Measurements from ENCODE around the gene HNRNPDL.
"Not testable (repeated sequence)": the region's sequence is repeated elsewhere in the genome, so short reads cannot be mapped to it uniquely, and the experiment has no call there.

The HNRNPDL gene

DNA sequence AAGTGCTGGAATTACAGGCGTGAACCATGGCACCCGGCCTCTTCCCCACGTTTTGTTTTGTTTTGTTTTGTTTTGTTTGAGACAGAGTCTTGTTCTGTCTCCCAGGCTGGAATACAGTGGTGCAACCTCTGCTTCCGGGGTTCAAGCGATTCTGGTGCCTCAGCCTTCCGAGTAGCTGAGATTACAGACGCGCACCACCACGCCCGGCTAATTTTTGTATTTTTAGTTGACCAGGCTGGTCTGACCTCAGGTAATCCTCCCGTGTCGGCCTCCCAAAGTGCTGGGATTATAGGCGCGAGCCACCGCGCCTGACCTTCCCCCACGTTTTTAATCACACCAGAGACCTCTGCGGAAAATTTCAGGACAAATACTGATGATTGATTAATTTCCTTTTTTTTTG lies 2.3 kb upstream of the HNRNPDL start:
- no peak for DNase-seq (ENCODE audit: low spot score)

DNA sequence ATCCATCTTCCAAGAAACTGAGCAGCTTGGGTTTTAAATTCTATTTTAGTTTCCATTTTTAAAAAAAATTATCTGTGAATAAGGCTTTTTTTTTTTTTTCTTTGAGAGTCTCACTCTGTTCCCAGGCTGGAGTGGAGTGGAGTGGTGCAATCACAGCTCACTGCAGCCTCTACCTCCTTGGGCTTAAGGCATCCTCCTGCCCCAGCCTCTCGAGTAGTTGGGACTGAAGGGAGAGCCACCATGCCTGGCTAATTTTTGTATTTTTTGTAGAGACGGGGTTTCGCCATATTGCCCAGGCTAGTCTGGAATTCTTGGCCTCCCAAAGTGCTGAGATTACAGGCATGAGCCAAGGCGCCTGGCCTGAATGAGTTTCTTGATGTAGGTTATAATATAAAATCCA lies 1.6 kb upstream of the HNRNPDL start:
- DNase-seq (ENCODE audit: low spot score): no peak

DNA sequence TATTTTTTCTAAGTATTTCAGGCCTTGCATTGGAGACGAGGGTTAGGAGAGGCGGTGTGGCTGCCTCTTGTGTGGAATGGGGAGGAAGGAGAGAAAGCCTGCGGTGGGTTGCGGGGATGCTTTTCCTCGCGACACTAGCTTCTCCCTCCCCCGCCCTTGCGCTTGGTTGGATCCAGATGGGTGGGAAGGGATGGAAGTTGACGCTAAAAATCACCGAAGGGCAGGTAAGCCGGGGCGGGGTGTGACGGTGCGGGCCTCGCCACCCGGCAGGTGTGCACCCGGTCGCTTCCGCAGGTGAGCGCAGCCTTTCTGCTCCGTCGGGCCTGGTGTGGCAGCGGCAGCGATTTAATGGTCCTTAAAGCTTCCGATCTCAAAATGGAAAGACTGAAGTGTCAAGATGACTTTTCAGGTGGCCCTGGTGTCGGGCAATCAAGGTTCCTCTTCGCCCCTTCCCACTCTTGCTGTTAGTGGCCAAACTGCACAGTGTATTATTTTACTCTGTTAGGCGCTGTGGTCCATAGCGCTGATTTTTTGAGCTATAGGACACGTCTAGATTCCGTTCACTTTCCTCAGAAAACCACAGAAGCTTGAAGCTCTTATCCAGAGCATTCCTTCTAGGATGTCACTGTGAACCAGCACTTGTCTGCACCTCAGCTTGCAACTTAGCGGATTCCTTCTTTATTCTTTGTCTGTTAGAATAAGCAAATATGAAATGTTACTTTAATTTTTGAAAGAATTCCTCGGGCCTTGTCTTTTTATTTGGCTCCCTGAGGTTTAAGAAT lies 893 bp upstream of the HNRNPDL start:
- DNase-seq (ENCODE audit: low spot score): peak; percentile 48

DNA sequence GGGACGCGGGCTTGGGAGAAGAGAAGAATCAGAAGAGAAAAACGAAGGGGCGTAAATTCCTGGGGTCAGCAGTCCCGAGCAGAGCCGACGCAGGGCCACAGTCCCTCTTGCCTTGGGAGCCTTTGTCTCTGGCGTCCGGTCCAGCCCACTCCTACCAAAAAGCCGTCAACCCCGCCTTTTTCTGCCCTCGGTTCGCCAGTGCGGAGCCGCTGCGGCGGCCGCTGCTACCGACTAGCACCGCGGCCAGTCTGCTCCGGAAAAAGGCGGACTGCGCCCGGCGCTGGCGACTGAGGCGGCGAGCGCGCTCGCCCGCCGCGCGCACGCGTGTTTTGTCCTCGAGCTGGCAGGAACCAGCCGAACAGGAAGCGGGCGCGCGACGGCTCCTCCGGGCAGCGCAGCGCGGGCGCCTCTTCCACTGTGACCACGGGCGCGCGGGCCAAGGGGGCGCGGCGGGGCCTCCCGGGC lies 502 bp downstream of the HNRNPDL start:
- DNase-seq (ENCODE audit: low spot score): no peak

DNA sequence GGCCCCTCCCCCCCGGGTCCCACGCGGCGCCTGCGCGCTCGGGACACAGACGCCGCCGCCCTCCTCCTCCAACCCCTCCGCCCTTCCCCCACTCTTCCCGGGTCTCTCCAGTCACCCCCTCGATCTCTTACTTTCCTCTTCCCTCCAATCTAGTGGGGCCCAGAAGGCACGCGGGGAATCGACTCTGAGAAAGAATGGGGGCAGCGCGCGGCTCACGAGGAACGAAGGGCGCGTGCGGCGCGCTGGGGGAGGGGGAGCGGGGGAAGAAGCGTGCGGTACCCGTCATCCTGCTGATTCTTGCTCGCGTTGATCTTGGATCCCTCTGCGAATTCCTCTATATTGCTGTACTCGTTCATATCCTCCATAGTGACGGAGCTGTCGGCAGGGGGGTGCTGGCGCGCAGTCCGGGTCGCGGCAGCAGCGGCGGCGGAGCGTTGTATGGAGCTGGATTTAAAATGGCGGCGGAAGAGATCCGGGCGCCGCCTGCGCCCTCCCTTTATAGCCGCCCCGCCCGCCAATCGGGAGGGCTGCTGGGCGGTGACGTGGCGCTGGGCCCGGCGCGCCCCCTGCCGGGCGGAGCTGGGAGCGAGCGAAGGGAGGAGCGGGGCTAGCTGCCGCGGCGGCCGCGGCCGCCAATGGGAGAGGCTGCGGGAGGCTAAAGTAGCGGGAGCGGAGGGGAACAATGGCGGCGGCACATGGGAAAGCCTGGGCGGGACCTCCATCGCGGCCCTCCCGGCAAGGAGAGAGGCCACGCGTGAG lies 1.1 kb downstream of the HNRNPDL start:
- peak; percentile 97 for DNase-seq (ENCODE audit: low spot score)

DNA sequence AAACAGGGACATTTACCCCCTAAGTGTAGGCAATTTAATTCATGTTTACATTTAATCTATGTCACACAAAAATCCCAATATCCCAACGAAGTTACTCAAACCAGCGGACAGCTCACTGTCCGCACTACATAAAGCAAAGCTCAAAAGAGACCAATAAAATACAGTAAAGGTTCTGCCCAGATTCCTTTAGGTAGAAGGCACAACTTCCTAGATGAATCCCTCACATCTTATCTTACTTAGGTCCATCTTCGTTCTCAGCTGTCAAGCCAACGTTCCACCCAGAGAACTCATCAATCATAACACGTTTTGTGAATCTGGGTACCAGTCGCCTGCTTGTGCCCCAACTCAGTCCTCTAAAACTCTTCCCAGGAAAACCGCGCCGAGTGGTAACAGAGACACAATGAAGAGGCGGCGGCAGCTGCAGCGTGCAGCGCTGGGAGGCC lies 1.7 kb downstream of the HNRNPDL start:
- no peak for DNase-seq (ENCODE audit: low spot score)

DNA sequence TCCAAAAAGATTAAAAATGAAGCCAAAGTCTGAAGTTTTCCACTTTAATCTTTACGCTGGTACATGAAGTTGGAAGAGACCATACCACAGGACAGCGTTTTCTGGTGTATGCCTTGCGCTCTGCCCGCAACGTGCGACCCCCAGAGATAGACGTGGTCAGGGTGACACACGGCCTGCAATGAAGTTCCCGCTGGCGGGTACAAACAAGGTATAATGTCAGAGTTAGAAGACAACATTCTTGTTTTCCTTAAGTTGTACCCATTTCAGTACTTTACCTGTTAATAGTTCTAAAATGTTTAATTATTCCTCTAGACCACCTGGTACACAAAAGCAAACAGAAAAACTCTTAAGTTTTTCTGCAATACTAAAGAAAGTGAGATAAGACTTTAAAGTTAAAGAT lies 4.8 kb downstream of the HNRNPDL start:
- no peak for DNase-seq (ENCODE audit: low spot score)

DNA sequence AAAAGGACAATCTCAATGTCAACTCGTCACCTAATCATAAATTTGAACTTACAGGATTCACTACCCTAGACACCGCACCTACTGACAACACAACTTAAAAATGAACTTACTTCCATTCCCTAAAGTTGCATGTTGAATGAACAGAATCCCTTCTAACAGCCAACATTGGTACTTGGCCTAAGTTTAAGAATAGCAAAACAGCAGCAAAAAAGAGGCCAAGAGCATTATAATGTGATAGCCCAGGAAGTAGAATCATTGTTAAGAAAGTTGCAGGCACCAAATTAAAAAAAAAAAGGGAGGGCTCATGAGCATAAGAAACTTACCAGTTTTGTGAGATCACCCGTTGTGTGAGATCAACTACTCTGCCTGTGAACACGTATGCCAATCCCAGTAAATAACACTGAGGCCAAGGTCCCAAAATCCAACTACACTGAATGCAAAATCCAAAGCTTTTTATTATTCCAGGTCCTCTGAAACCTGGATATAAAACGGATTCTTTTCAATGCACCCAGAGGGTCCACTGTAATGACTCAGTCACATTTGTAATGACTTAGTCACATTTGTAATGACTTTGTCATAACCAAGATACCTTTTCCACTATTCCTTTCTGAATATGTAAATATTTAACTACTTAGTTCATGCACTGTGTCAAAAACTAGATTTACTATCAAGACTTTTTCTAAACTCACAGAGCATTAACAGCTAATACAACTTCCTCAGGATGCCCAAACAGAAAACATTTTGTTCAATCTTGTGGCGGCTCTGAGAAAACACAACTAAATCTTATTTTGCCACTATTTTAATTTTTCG lies 6.8 kb downstream of the HNRNPDL start:
- no peak for DNase-seq (ENCODE audit: low spot score)

DNA sequence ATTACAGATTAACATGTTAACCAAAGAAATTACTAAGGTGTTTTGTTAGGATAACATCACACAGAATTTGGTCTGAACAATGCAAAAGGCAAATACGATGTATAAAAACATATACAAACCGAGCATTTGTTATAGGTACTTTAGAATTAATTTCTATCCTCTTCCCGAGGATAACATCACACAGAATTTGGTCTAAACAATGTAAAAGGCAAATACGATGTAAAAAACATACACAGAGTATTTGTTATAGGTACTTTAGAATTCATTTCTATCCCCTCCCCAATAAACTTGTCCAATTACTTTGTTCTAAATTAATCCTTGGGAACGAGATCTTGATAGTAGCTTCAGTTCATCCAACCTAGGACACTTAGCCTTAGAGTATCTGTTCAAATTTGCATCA lies 7.6 kb downstream of the HNRNPDL start:
- DNase-seq (ENCODE audit: low spot score): no peak

DNA sequence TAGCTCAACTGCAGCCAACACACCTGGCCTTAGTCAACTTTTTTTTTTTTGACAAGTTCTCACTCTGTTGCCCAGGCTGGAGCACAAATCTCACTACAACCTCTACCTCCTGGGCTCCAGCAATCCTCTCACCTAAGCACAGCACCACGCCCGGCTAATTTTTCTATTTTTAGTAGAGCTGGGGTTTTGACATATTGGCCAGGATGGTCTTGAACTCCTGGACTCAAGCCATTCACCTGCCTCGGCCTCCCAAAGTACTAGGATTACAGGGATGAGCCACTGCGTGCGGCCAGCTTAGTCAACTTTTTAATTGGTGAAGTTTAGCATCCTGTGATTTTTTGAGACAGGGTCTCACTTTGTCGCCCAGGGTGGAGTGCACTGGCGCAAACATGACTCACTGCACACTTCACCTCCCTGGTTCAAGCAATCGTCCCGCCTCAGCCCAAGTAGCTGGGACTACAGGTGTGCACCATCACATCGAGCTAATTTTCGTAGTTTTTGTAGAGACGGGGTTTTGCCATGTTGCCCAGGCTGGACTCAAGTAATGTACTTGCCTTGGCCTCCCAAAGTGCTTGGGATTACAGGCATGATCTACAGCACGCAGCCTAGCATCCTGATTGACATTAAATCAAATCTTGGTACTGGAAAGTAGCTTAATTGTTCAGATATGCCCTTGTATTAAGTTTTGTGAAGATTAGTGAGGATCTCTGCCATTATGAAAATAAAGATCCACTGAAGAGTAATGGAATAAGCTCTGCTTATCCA lies 8.3 kb downstream of the HNRNPDL start:
- no peak for DNase-seq (ENCODE audit: low spot score)

DNA sequence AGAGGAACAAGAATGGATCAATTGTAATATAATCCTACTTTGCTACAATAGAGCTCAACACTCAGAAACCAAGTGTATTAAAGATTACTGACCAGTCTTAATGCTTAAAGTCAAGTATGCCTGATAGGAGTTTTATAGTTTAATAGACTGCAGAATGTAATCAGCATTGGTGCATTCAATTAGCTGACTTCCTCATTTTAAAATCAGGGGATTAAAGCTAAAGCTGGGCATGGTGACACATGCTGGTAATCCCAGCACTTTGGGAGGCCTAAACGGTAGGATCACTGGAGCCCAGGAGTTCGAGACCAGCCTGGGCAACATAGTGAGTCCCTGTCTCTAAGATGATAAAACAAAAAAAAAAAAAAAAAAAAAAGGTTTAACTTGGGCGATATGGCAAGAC lies 10.8 kb downstream of the HNRNPDL start:
- no peak for DNase-seq (ENCODE audit: low spot score)

DNA sequence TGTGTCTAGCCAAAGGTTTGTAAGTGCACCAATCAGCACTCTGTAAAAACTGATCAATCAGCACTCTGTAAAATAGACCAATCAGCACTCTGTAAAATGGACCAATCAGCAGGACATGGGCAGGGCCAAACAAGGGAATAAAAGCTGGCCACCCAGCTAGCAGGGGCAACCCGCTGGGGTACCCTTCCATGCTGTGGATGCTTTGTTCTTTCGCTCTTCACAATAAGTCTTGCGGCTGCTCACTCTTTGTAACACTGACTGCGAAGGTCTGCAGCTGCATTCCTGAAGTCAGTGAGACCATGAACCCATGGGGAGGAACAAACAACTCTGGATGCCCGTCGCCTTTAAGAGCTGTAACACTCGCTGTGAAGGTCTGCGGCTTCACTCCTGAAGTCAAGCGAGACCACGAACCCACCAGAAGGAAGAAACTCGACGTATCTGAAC lies 14.3 kb downstream of the HNRNPDL start:
- no peak for DNase-seq (ENCODE audit: low spot score)

DNA sequence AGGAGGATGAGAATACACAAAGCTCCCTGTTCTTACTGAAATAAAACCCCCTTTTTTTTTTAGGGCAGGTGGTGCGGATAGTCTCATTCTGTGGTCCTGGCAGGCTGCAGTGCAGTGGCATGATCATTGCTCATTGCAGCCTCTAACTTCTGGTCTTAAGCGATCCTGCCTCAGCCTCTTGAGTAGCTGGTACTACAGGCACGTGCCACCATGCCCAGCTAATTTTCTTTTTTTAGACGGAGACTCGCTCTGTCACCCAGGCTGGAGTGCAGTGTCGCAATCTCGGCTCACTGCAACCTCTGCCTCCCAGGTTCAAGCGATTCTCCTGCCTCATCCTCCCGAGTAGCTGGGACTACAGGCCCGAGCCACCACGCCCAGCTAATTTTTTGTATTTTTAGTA lies 15.2 kb downstream of the HNRNPDL start:
- not testable (repeated sequence) for DNase-seq (ENCODE audit: low spot score)

DNA sequence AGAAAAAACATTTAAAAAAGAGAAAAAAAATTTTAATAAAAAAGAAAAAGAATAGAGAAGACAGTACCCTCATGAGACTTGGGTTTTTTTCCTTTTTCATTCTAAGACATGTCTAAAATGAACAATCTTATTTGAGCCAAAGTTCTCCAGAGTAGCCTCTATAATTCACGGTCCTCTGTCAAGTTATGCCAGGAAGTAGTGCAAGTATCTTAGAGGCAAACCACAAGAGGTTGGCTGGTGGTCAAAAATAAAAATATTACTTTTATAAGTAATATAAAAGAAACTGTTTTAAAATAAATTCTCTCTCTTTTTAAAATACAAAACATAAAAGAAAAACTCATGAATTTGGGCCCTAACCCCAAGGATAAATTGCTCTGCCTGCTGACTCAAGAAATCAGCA lies 26.5 kb downstream of the HNRNPDL start:
- no peak for DNase-seq (ENCODE audit: low spot score)

DNA sequence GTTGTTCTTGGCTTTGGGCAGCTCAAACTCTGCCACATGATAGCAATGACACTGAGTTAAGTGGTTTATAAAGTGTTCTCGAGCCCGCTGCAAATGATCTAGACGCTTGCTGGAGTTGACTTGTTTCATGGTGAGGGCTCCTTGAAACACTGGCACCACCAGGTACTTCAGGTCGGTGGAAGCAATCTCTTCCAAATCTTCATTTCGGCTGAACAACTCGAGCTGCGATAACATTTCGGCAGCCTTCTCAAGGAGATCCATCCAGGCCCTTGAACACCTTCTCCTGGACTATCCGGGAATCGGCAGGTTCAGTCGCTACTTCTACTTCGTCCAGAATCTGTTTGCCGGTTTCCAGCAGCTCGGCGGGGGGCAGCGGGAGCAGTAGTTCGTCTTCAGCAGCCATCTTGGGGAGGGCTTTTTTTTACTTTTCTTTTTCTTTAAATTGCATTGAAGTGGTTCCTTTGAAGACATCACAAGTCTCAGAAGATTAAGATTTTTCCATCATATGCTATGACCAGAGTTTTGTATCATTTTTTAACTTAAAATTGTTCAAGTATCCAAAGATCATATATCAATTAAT lies 28.0 kb downstream of the HNRNPDL start:
- no peak for DNase-seq (ENCODE audit: low spot score)

DNA sequence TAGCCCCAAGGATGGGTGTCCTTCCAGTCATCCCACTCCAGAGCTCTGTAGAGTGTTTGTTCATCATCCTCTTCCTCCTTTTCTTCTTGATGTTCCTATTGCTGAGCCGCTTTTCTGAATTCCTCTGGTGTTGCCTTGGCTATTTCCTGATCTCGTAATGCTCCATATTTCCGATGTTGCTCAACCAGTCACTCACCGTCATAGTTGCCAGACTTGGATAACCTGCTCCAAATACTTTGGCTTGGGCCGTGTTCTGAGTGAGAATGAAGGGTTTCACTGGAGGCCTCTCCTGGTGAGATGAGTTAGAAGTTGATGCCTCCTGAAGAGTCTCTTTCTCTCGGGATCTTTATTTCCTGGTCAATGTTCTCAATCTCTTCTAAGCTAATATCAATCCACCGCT lies 28.7 kb downstream of the HNRNPDL start:
- DNase-seq (ENCODE audit: low spot score): no peak

DNA sequence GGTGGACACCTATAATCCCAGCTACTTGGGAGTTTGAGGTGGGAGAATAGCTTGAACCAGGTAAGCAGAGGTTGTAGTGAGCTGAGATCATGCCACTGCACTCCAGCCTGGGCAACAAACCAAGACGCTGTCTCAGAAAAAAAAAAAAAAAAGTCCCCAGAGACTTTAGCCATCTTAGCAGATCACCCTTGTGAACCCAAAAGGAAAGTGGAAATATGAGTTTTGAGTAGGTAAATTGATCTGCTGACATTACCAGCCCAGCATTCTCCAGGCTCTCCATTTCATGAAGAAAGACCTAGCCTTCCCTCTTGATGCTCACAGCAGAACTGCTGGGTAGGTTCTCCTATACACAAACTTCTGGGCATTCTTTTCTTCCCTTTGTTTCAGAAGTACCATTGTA lies 32.0 kb downstream of the HNRNPDL start:
- DNase-seq (ENCODE audit: low spot score): no peak

DNA sequence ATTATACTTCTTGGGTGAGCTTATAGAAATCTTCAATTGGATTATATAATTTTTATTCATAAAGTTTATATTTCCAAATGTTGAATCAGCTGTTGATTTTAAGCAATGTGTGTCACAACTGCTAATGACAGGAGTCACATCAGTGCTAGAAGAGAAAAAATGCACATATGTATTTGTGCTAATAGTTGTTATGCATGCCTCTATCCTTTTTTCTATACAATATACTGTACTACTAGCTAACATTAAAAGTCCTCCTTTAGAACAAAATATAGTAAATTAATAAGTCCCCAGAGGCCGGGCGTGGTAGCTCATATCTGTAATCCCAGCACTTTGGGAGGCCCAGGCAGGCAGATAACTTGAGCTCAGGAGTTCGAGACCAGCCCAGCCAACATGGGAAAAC lies 32.7 kb downstream of the HNRNPDL start:
- no peak for DNase-seq (ENCODE audit: low spot score)

DNA sequence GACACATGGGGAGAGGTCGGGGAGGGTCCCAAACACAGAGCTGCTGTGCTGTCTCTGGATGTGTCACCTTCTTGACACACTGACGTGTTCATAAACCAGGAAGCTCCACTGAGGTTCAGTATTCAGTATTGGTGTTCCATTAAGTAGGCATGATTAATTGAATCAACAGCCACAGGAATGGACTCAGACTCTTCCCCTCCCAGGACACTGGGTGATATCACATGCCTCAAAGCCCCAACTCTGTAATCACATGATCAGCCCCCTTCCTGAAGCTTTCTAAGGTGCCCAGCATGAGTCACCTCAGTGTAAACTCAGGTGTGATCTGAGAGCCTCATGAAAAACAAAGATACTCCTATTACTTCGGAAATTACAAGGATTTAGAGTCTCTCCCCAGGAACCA lies 35.4 kb downstream of the HNRNPDL start:
- no peak for DNase-seq (ENCODE audit: low spot score)

DNA sequence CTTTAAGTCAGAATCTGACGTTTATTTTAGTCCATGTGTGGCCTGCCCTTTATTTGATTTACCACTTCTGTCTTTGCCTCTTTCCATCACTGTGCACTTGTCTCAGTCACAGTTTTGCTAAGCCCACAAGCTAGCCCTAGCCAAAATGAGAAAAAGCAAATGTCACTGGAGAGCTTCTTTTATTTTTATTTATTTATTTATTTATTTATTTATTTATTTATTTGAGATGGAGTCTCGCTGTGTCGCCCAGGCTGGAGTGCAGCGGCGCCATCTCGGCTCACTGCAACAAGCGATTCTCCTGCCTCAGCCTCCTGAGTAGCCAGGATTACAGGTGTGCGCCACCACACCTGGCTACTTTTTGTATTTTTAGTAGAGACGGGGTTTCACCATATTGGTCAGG lies 40.2 kb downstream of the HNRNPDL start:
- DNase-seq (ENCODE audit: low spot score): not testable (repeated sequence)

DNA sequence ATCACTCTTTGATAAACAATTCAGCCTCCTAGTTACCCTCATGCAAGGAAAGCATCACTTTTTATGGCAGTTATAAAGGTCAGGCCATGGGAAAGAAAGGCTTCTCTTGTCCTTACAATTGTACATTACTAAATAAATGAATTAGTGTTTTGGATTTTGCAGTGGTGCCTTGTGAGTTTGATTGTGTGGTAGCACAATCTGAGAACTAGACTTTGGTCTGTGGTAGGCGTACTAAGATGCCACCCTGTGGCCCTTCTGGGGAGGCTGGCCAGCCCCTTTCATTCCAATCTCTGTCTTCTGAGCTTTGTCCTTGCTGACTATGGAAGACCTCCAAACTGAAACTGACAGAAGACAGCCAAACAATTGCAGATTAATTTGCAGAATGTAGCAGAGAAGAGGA lies 41.9 kb downstream of the HNRNPDL start:
- no peak for DNase-seq (ENCODE audit: low spot score)

Data from D341Med (cell line).